Measurements from ENCODE around the gene CTDSP2.
"Not testable (repeated sequence)": the region's sequence is repeated elsewhere in the genome, so short reads cannot be mapped to it uniquely, and the experiment has no call there.

Gene CTDSP2

GRCh38 chr12:57832966-57833365 lies 13.6 kb downstream of the CTDSP2 start:
- DNase-seq, result no peak

DNA sequence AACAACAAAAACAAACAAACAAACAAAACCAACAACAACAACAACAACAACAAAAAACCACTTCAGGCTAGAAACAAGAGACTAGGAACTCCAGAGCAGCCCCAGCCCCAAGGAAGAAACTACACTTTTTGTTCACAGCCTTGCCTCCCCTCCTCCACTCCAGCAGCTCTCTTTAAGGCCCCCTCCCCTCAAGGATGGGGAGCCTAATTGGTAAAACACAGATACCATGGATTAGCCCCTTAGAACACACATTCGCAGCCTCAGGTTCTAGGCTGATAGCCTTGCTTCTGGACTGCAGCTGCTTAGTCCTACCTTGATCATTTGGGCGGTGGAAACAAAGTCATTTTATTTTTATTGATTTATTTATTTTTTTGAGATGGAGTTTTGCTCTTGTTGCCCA lies 16.1 kb downstream of the CTDSP2 start:
- no peak for DNase-seq

DNA sequence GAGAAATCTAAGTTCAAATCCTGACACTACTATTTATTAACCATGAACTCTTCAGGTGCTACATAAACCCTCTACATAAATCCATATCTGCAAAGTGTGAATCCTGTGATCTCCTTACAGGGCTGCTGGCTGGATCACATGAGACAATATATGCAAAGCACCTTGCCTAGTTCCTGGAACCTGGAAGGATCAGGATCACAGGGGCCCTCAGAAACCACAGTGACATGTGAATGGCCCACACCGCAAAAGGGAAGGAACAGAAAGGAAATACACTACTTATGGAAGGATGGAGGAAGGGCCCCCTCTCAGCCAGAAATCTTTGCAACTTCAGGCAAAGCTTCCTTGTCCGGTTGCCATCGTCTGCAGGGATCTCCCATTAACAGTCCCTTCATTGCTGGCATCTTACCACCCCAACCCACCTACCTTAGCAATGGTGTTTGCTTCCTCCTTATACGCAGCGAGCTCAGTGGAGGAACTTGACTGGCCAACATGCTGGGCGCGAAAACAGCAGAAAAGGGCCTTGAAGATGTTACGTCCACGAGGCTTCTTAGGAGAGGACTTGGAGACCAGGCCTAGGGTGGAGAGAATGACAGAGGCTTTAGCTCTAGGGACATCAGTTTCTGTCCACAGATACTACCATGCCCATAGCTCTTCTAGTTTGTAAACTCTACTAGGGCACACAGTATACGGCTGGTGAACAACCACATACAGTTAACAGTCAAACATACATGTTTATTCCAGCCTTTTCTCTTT lies 17.3 kb downstream of the CTDSP2 start:
- no peak for DNase-seq

DNA sequence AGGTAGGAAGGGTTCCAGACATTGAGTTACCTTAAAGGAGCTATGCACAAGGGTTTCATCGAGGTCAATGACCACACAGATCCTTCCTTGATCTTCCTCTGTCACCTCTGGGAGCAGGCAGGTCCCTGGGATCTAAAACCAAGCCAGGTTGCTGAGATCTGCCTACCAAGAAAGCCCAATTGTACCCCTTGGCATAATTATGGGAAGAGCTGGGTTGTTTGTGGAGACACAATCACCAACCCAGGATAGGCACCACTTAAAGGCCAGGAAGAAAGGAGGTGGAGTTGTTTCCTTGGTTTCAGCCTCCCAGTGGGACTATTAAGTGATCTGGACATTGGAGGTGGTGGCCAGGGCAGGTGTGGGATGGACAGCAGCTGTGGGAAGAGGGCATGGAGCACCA lies 19.6 kb downstream of the CTDSP2 start:
- no peak for DNase-seq

- DNase-seq, result no peak
These were observed 20.1 kb downstream of the CTDSP2 start for GRCh38 chr12:57826400-57826799.

GRCh38 chr12:57825451-57825850 lies 21.1 kb downstream of the CTDSP2 start:
- DNase-seq, result no peak

DNA sequence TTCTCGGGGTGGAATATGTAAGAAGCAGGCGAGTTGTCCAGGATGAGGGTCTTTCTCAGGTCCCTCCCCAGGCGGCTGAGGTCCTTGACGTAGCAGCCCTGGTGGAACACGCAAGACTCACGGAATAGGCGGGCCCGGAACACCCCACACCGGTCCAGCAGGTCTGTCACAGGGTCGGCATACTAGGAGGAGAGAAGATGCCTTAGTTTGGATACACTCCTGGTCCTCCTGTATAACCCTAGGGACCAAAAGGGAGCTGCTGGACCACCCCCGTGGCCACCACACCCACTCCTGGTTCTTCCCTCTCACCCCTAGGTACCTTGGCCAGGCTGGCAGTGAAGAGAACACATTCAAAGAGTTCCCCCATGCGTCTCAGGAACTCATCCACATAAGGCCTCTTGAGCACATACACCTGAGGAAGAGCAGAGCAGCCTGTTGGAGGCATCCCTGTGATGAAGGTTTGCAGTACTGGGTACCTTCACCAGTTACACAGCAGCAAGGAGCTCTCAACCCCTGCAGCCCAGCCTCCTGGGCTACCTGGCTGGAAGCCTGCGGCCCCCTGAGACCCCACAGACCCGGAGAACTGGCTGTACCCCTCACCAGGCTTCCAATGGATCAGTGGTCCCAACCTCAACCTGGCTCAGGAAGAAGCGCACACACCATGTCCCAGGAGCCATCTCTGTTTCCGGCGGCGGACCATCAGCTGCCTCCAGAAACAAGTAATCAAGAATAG lies 22.5 kb downstream of the CTDSP2 start:
- no peak for DNase-seq

- no peak for DNase-seq
These were observed 23.2 kb downstream of the CTDSP2 start for GRCh38 chr12:57823131-57823907.

DNA sequence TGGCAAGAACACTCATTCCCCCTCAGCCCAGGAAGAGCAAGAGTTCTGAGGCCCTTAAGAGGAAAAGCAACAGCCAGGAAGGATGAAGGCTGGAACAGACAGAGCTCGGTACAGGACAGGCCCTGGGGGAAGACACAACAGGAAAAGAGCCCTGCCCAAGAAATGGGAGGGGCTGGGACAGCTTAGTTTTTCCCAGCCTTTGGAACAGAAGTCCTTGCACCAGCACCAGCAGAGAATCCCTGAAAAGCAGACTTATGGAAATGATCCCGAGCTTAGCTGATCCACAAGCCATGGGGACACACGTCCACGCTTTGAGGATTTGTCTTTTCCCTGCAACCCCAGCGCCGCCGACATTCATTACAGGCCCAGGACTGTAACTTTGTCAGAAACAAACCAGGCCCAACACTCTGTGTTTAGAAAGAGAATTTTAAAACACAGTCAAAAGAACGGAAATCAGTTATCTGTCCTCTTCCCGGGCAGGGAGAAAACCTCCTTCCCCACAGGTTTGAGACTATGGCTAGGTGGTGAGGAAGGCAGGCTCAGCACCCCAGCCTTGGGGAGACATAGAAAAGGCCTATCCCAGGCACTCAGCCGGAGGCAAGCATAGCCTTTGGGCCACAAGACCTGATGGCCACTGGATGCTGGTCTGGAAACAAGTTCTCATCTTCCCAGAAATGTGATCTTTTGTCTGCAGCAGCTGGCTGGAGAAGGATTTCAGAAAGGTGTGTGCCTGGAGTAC lies 24.0 kb downstream of the CTDSP2 start:
- no peak for DNase-seq

GRCh38 chr12:57821474-57822214 lies 24.9 kb downstream of the CTDSP2 start:
- DNase-seq, result no peak

DNA sequence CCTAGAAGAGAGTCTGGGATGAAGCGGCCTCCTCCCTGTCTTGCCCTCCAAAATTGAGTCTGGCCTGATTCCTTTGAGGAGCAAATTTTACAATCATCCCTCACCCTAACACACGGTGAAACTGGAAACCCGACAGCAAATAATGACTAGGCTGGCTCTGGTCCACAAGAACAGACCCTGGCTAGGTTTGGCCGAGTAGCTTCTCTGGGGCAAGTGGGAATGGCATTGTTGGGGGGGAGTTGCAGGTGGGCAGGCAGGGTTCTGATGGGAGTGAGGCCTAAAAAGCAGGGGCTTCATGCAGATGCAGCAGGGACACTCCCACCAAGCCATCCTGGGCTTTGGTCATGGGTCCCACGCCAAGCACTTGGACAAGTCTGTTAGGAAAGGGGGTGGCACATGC lies 25.5 kb downstream of the CTDSP2 start:
- not testable (repeated sequence) for DNase-seq

GRCh38 chr12:57820119-57820518 lies 26.4 kb downstream of the CTDSP2 start:
- not testable (repeated sequence) for DNase-seq

- not testable (repeated sequence) for DNase-seq
These were observed 28.6 kb downstream of the CTDSP2 start for GRCh38 chr12:57817990-57818331.

- no peak for DNase-seq
These were observed 29.1 kb downstream of the CTDSP2 start for GRCh38 chr12:57817261-57817989.

DNA sequence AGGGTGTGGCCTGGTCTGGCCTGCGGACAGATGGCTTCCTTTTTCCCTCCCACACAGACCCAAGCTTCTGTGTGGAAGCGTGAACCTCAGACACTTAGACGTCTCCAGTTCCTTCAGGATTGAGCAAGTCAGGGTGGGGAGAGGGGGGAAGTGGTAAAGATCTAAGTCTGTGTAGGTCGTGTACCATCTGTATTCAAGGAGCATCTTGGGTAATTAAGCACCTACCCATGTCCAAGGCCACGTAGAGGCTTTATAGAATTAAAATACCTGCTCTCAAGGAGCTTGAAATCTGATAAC lies 29.7 kb downstream of the CTDSP2 start:
- no peak for DNase-seq

DNA sequence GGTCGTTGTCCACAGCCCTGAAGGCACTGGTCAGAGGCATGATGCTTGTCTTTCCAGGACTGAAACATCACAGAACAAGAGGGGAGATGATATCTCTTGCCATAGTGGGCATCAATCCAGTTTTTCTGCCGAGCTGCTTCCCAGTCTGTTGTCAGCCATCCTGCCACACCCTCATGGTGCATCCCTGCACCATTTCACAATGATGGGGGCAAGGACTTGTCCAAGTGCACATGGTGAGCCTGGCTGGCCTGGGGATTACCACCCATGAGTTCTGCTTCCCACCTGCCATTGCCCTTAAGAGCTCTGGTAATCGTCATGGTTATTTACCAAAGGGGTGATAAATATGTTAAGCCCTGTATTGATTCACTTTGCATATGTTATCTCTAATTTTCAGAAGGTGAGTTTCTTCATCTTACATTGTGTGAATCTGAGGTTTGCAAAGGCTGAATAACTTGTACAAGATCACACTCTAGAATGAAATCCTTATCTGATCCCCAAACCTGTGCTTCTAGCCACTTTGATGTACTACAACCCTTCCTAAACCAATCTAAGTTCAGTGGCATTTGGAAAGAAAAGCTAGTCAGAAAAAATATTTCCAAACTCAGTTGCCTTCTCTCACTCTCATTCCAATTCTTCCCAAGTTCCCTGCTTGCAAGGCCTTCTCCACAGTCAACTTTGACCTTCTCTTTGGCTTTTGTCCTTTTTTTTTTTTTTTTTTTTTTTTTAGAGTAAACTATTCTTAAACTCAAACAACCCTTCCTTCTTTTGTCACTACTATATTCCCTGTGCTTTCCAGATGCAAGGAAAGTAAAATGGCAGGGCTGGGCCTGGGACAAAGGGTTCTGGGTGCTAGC lies 30.3 kb downstream of the CTDSP2 start:
- no peak for DNase-seq

GRCh38 chr12:57815177-57816000 lies 31.1 kb downstream of the CTDSP2 start:
- no peak for DNase-seq

DNA sequence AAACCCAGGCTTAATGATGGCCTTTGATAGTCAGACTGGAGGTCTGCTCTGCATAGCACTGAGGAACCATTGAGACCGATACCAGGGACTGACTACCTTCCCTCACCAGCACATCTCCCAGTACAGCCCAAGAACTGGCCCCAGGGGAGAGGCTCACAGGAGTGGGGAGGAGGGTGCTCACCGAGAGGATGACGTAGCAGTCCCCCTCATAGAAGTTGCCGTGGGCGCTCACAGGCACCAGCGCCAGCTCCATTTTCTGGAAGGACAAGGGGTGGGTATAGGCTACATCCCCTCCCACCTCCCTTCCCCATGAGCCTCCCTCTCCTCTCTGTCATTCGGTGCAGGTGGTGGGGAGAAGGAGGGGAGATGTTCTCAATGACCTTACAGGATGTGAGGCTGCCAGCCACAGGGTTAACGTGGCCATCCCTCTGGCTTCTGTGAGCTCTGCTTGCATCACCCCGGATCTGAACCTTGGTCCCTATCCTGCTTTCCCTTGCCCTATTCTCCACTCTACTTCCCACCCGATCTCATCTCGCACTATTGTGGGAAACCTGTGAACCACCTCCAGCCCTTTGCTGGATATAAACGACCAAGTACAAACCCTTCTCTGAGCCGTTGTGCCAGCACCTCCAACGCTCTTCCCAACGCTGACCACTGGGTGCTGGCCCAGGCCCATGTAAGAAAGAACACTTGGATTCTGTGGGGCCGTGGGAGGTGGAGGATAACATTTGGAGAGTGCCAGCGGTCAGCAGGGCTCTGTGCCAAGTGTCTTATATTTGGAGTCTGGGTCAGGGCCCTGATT lies 32.4 kb downstream of the CTDSP2 start:
- DNase-seq, result no peak
